ENCODE data around the gene SLC14A1.
"Not testable (repeated sequence)": the region's sequence is repeated elsewhere in the genome, so short reads cannot be mapped to it uniquely, and the experiment has no call there.

Gene SLC14A1

GRCh38 chr18:45724601-45725000 is 620 bp downstream of the SLC14A1 start:
- no peak for DNase-seq

DNA sequence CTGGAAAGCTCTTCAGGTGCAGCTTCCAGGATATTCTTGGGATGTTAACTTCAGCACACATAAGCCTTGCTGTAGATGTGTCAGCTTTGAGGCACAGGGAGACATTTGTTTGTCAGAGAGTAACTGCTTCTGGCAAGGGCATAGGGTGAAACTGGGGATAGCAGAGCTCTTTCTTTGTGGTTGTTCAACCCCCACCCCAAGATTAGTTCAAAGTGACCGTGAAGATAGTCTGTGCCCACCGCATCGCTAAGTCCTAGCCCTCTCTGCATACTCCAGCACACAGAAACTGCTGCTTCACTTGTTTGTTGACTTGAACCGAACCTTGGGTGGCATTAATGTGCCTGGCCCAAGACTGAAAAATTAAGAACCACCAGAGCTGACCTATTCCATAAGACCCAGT is 1.4 kb downstream of the SLC14A1 start:
- no peak for DNase-seq

DNA sequence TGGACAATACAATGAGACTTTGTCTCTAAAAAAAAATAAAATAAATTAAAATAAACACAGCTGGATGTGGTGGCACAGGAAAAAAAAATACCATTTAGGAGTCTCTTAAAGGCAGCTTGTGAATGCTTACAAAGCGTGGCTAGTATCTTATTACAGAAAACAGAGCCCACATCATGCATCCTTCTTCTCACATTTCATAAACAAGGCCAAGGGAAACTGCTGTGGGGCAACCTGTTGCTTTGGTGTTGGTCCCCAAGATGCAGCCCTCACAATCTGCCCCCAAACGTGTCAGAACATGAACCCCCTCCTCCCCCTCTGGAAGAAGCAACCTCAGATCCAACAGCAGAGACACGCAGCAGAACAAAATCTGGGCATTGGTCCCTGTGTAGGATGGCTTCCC is 2.6 kb downstream of the SLC14A1 start:
- DNase-seq, result no peak

DNA sequence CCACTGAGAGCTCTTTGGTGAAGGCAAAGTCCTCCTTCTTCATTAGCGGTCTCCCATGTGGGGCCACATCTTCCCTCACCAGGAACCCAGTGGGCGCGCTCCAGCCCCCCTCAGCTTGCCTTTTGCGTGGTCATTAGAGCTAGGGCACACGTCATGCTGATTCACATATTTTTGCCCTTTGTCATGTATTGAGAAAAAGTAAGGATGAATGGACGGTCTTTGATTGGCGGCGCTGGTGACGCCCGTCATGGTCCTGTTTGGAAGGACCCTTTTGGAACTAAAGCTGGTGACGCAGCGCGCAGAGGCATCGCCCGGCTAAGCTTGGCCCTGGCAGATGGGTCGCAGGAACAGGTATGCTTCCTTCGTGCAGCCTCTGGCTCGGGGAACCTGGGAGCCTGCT is 3.1 kb downstream of the SLC14A1 start:
- DNase-seq, result no peak

GRCh38 chr18:45728336-45729010 is 4.5 kb downstream of the SLC14A1 start:
- DNase-seq, result no peak

GRCh38 chr18:45730832-45731575 is 7.0 kb downstream of the SLC14A1 start:
- no peak for DNase-seq

DNA sequence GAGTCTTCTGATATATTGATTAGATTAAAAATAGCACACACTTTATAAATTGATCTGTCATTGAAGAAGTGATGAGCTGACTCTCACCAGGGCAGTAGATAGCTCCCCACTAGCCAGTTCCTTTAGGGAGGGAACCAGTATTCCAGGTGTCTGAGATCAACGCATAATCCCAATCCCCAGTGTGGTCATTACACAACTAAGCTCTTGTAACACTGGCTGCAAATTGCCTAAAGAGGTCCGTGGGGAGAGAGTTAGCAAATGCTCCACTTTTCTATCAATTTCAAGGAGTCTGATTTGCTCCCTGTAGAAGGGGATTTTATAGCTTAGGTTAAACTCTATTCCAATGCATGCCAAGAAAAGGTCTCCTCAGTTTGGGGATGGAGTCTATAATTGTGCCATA is 7.7 kb downstream of the SLC14A1 start:
- DNase-seq, result no peak

DNA sequence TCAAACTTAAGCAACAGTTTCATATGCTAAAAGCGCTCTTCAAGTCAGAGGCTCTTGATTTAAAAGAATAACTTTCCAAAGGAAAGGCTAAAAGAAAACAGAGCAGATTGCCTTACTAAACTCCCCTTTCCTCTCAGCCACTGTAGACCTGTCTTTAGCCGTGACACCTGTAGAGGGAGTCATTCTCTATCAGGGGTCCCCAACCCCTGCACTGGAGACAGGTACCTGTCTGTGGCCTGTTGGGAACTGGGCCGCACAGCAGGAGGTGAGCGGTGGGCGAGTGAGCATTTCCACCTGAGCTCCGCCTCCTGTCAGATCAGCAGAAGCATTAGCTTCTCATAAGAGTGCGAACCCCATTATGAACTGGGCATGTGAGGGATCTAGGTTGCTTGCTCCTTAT is 9.6 kb downstream of the SLC14A1 start:
- no peak for DNase-seq

DNA sequence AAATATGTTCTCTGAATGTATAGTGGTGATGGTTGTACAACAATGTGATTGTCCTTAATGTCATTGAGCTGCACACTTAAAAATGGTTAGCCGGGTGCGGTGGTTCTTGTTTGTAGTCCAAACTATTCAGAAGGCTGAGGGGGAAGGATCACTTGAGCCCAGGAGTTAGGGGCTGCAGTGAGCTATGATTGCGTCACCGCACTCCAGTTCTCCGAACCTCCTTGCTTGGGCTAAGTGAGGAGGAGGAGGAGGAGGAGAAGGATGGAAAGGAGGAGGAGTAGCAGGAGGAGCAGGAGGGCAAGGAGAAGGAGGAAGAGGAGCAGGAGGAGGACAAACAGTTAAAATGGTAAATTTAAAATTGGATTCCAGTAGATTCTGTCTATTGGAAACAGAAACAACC is 10.5 kb downstream of the SLC14A1 start:
- DNase-seq, result no peak

GRCh38 chr18:45734944-45735343 is 11.0 kb downstream of the SLC14A1 start:
- no peak for DNase-seq

DNA sequence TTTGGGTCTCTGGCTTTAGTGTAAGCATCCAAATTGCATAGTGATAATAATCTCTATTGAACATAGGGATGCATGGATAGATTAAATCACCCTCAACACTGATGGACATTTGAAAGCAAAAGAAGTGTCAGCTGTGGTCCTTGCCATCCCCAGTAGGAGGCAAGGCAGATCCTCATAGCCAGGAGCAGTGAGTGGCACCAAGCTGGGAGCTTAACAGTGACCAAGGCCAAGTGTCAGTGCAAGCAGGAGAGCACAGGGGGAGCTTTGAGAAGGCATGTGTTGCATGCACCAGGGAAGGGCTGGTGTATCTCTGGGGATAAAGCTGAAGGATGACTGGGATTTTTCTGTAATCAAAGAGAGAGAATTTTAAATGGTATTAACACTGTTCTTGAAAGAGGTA is 14.7 kb downstream of the SLC14A1 start:
- no peak for DNase-seq

- DNase-seq, result no peak
These were observed 15.3 kb downstream of the SLC14A1 start for GRCh38 chr18:45739268-45739667.

- DNase-seq, result no peak
These were observed 15.9 kb downstream of the SLC14A1 start for GRCh38 chr18:45739848-45740247.

GRCh38 chr18:45741056-45741455 is 17.1 kb downstream of the SLC14A1 start:
- no peak for DNase-seq

- DNase-seq, result no peak
These were observed 22.0 kb downstream of the SLC14A1 start for GRCh38 chr18:45745817-45746461.

DNA sequence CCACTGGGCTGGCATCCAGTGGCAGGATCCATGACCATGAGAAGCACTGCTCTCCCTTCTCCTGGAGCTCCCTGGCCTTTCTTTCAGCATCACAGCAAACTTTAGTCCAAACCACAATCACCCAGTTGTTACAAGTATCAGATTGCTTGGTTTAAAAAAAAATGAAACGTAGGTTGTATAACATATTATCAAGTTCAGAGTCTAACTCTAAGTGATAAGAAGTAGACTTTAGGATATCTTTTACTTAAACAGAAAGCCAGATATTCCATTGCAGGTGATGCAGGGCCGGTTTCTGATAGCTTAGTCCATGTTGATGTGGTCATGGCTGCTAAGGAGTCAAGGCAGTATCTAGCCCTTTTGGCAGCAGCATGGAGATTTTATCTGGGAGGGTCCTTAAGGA is 24.5 kb downstream of the SLC14A1 start:
- no peak for DNase-seq

DNA sequence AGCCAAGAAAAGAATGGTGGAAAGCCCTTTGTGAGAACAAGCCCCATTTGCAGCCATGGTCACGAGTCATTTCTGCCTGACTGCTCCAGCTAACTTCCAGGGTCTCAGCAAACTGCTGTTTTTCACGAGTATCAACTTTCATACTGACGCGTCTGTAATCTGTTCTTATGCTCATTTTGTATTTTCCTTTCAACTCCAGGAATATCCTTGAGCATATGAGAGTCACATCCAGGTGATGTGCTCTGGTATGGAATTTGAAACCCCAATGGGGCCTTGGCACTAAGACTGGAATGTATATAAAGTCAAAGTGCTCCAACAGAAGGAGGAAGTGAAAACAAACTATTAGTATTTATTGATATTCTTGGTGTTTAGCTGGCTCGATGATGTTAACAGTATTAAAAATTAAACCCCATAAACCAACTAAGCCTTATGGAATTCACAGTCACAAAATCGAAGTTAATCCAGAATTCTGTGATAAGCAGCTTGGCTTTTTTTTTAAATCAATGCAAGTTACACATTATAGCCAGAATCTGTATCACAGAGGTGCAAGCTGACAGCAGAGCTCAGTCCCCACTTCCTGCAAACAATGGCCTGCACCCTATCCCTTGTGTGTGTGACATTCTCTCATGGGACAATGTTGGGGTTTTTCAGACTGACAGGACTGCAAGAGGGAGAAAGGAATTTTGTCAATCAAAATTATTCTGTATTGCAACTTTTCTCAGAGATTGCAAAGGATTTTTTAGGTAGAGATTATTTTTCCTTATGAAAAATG is 26.1 kb downstream of the SLC14A1 start:
- DNase-seq, result no peak

DNA sequence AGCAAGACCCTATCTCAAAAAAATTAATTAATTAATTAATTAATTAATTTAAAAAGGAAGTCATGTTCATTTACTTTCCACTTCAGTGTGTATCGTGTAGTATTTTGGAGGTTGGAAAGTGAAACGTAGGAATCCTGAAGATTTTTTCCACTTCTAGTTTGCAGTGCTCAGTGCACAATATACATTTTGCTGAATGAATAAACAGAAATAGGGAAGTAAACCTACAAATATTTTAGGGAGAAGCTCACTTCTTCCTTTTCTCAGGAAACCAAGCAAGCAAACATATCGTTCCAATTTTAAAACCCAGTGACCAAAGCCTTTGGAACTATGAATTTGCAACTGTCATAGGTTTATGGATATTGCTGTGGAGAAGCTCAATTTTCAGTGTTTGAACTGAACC is 27.8 kb downstream of the SLC14A1 start:
- DNase-seq, result no peak

GRCh38 chr18:45752681-45753080 is 28.7 kb downstream of the SLC14A1 start:
- DNase-seq, result no peak

DNA sequence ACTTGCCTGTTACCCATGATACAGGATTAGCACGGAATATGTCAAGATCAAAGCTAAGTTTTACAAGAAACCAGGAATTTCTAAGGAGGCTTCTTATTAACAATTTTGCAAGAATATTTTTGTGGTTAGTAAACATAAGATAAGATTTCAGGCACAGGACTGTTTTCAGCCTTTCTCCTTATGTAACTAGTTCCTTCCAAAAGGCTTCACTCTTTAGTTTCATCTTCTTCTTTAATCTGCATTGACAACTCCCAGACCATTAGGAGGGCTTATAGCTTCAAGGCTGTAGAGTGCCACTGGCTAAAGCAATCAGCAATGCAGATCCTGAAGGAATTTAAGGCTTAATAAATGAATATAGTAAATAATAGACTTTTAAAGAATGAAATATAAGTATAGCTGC is 29.3 kb downstream of the SLC14A1 start:
- DNase-seq, result no peak

DNA sequence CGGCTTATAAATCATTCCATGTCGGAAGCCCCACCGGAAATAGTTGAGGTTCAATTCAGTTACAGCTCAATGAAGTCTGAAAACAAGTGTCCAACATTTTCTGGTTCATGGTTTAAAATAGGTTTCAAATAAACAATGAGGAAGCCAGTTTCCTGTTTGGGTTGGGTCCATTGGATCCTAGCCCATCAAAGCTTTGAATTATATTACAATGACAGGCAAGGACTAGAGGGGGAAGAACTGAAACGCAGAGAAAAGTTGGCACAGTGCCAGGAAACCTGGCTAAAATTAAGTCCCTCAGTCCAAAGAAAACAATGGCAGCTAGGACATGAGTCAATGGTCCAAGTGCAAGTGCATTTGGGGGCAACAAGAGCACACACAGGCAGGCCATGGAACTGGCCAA is 32.0 kb downstream of the SLC14A1 start:
- DNase-seq, result peak; percentile 5

- DNase-seq, result no peak
These were observed 33.0 kb downstream of the SLC14A1 start for GRCh38 chr18:45757005-45757404.

GRCh38 chr18:45757644-45758043 is 33.7 kb downstream of the SLC14A1 start:
- DNase-seq, result not testable (repeated sequence)

Data from NCI-H345 (cell line).